IMR-90 (cell line): ENCODE results near the gene BCL2. TPM values are rescaled to one million over a fixed set of nuclear protein-coding genes. Genes with fewer than 3 reads are reported as not detected.

Experiments
- ATAC-seq: fragments of 200-7000 bp; cut with Tn5 transposase; 2 replicates; pipeline ENCODE4 v1.9.1; 2020; ENCODE audit warnings: low read depth, mild to moderate bottlenecking, moderate library complexity
- BruUV-seq: library from RNA; stranded (reverse); fragments of 400-500 nt; replicated peaks from 2 replicates; lab custom pipeline; 2021; lab: Mats Ljungman, UMichigan
- CTCF ChIA-PET: fragments of 300-600 bp; formaldehyde crosslinking; extraction: SDS; loops from one replicate; lab custom pipeline; 2021; ENCODE audit warnings: antibody characterized with exemption; lab: Yijun Ruan, JAX
- POLR2A ChIA-PET: fragments of 300-600 bp; sonication (Branson Sonifier 250); formaldehyde crosslinking; loops from one replicate; lab custom pipeline; 2022; ENCODE audit warnings: antibody characterized with exemption; ENCODE audit not compliant: unreplicated experiment; lab: Charles Lee
- DNase-seq: peaks from one replicate; pipeline ENCODE4 v3.0.0; 2013
- H2AFZ ChIP-seq: replicated peaks from 2 replicates; pipeline ENCODE3; 2013; ENCODE audit warnings: low read length, mild to moderate bottlenecking; ENCODE audit not compliant: poor library complexity
- H2AK5ac ChIP-seq: 2 replicates; pipeline ENCODE4 v1.6.1; 2013; ENCODE audit warnings: low read depth, low read length, inconsistent platforms
- H2AK9ac ChIP-seq: replicated peaks from 2 replicates; pipeline ENCODE3; 2013; ENCODE audit warnings: mild to moderate bottlenecking, low read depth, low read length, moderate library complexity; ENCODE audit not compliant: poor library complexity
- H2BK120ac ChIP-seq: 2 replicates; pipeline ENCODE4 v1.6.1; 2013; ENCODE audit warnings: low read depth, low read length, inconsistent platforms
- H2BK15ac ChIP-seq: 3 replicates; pipeline ENCODE4 v1.6.1; 2013; ENCODE audit warnings: low read depth, low read length, inconsistent platforms
- H2BK20ac ChIP-seq: 2 replicates; pipeline ENCODE4 v1.6.1; 2013; ENCODE audit warnings: low read depth, mild to moderate bottlenecking, inconsistent platforms, low read length, moderate library complexity
- H2BK5ac ChIP-seq: 2 replicates; pipeline ENCODE4 v1.6.1; 2013; ENCODE audit warnings: mild to moderate bottlenecking, low read depth, low read length, inconsistent platforms; ENCODE audit not compliant: poor library complexity, severe bottlenecking
- H3K14ac ChIP-seq: replicated peaks from 2 replicates; pipeline ENCODE4 v1.6.1; 2013; ENCODE audit warnings: low read depth, low read length, inconsistent platforms
- H3K18ac ChIP-seq: 2 replicates; pipeline ENCODE4 v1.6.1; 2013; ENCODE audit warnings: low read depth, low read length, control low read depth
- H3K23ac ChIP-seq: 2 replicates; pipeline ENCODE4 v1.6.1; 2013; ENCODE audit warnings: low read depth, low read length, inconsistent platforms
- H3K27ac ChIP-seq: 2 replicates; pipeline ENCODE4 v1.5.1; 2013; ENCODE audit warnings: mild to moderate bottlenecking, control low read depth, low read length; ENCODE audit not compliant: insufficient read depth
- H3K27me3 ChIP-seq: 2 replicates; pipeline ENCODE4 v1.6.1; 2013; ENCODE audit warnings: low read length; ENCODE audit not compliant: control insufficient read depth, insufficient read depth
- H3K36me3 ChIP-seq: 2 replicates; pipeline ENCODE4 v1.6.1; 2013; ENCODE audit warnings: low read length, mixed read lengths; ENCODE audit not compliant: control insufficient read depth, insufficient read depth
- H3K4ac ChIP-seq: 2 replicates; pipeline ENCODE4 v1.6.1; 2013; ENCODE audit warnings: low read depth, low read length, inconsistent platforms
- H3K4me1 ChIP-seq: 2 replicates; pipeline ENCODE4 v1.6.1; 2013; ENCODE audit warnings: low read length, mixed read lengths; ENCODE audit not compliant: control insufficient read depth, insufficient read depth
- H3K4me2 ChIP-seq: 2 replicates; pipeline ENCODE4 v1.6.1; 2013; ENCODE audit warnings: low read depth, mild to moderate bottlenecking, control low read depth, low read length, moderate library complexity
- H3K4me3 ChIP-seq: 2 replicates; pipeline ENCODE4 v1.5.1; 2013; ENCODE audit warnings: low read depth, mild to moderate bottlenecking, control low read depth, low read length, moderate library complexity; ENCODE audit not compliant: insufficient read depth
- H3K56ac ChIP-seq: 2 replicates; pipeline ENCODE4 v1.6.1; 2013; ENCODE audit warnings: low read length, inconsistent platforms; ENCODE audit not compliant: insufficient read depth; ENCODE audit errors: extremely low read depth
- H3K79me1 ChIP-seq, 2 experiments: 2 replicates each; pipeline ENCODE4 v1.6.1; 2013; ENCODE audit warnings: low read length in 2 of 2, inconsistent platforms in 1 of 2, low read depth in 1 of 2
- H3K9ac ChIP-seq: 2 replicates; pipeline ENCODE4 v1.6.1; 2013; ENCODE audit warnings: low read depth, low read length, control low read depth
- H3K9me1 ChIP-seq: 2 replicates; pipeline ENCODE4 v1.6.1; 2013; ENCODE audit warnings: low read length, inconsistent platforms; ENCODE audit not compliant: insufficient read depth
- H3K9me3 ChIP-seq: 2 replicates; pipeline ENCODE4 v1.6.1; 2013; ENCODE audit warnings: low read length; ENCODE audit not compliant: control insufficient read depth, insufficient read depth
- H4K20me1 ChIP-seq: 2 replicates; pipeline ENCODE4 v1.6.1; 2013; ENCODE audit warnings: low read length, inconsistent platforms; ENCODE audit not compliant: insufficient read depth
- H4K5ac ChIP-seq: 2 replicates; pipeline ENCODE4 v1.6.1; 2013; ENCODE audit warnings: mild to moderate bottlenecking, low read depth, low read length, control low read depth
- H4K8ac ChIP-seq, 2 experiments: 2 replicates each; pipeline ENCODE4 v1.6.1; 2013; ENCODE audit warnings: low read depth in 2 of 2, low read length in 2 of 2, control low read depth in 1 of 2, inconsistent platforms in 1 of 2
- H4K91ac ChIP-seq: 2 replicates; pipeline ENCODE4 v1.6.1; 2013; ENCODE audit warnings: low read depth, low read length, inconsistent platforms; ENCODE audit not compliant: insufficient read depth
- BHLHE40 ChIP-seq: fragments of 150-350 bp; IDR thresholded peaks from 2 replicates; pipeline ENCODE4 v1.6.1; 2016; ENCODE audit warnings: mild to moderate bottlenecking, low read depth, low read length
- CEBPB ChIP-seq: IDR thresholded peaks from 2 replicates; pipeline ENCODE4 v1.6.1; 2012; ENCODE audit warnings: low read depth, low read length, improper control_type of control experiment
- CTCF ChIP-seq: conservative IDR thresholded peaks from 2 replicates; pipeline ENCODE4 v1.5.1; 2012; ENCODE audit warnings: mild to moderate bottlenecking, low read depth, low read length, improper control_type of control experiment
- ELK1 ChIP-seq: fragments of 150-350 bp; IDR thresholded peaks from 2 replicates; pipeline ENCODE4 v1.6.1; 2016; ENCODE audit warnings: low read depth, mild to moderate bottlenecking, low read length, moderate library complexity, borderline replicate concordance
- MAFK ChIP-seq: IDR thresholded peaks from 2 replicates; pipeline ENCODE4 v1.6.1; 2012; ENCODE audit warnings: low read depth, low read length, improper control_type of control experiment
- MAZ ChIP-seq: IDR thresholded peaks from 2 replicates; pipeline ENCODE4 v1.6.1; 2012; ENCODE audit warnings: low read depth, mild to moderate bottlenecking, low read length, improper control_type of control experiment, moderate library complexity, borderline replicate concordance
- MXI1 ChIP-seq: IDR thresholded peaks from 2 replicates; pipeline ENCODE4 v1.6.1; 2012; ENCODE audit warnings: low read depth, mild to moderate bottlenecking, low read length, moderate library complexity, borderline replicate concordance
- NFE2L2 ChIP-seq: fragments of 150-350 bp; IDR thresholded peaks from 2 replicates; pipeline ENCODE4 v1.6.1; 2016; ENCODE audit warnings: low read depth, mild to moderate bottlenecking, low read length
- POLR2A ChIP-seq: IDR thresholded peaks from 2 replicates; pipeline ENCODE4 v1.6.1; 2012; ENCODE audit warnings: mild to moderate bottlenecking, low read depth, low read length
- RFX5 ChIP-seq: IDR thresholded peaks from 2 replicates; pipeline ENCODE4 v1.8.0; 2012; ENCODE audit warnings: low read depth, mild to moderate bottlenecking, low read length, moderate library complexity
- SMC3 ChIP-seq: fragments of 150-350 bp; IDR thresholded peaks from 2 replicates; pipeline ENCODE4 v1.6.1; 2016; ENCODE audit warnings: low read depth, mild to moderate bottlenecking, antibody characterized with exemption, low read length, moderate library complexity
- USF2 ChIP-seq: fragments of 150-350 bp; IDR thresholded peaks from 2 replicates; pipeline ENCODE4 v1.6.1; 2017; ENCODE audit warnings: mild to moderate bottlenecking, antibody characterized with exemption, low read length, low read depth
- WGBS, 2 experiments: methylation state at CpG; one replicate each; pipeline versions ENCODE4 v1.1.5 to v1.1.7; 2013; ENCODE audit warnings: missing lambda C conversion rate in 2 of 2; ENCODE audit not compliant: insufficient read length in 1 of 2; ENCODE audit errors: extremely low coverage in 2 of 2; 5-methylcytosine and 5-hydroxymethylcytosine counted together
- dilution Hi-C: fragments of 300-500 bp; cut with HindIII; formaldehyde crosslinking; loops from one replicate; pipeline ENCODE4 v1.14.3; 2018; ENCODE audit warnings: low sequenced_read_pairs; ENCODE audit not compliant: unreplicated experiment
- in situ Hi-C: fragments of 300-500 bp; cut with MboI; formaldehyde crosslinking; loops from 3 replicates; pipeline ENCODE4 v1.14.3; 2019; ENCODE audit warnings: low sequenced_read_pairs, inconsistent platforms, mixed read lengths
- intact Hi-C: fragments of 100-400 bp; cut with micrococcal nuclease; formaldehyde crosslinking; loops from 2 replicates; pipeline ENCODE4 v1.10.0; 2022
- polyA plus RNA-seq, 3 experiments: library from polyadenylated mRNA; depleted of rRNA; stranded (reverse); fragments of >200 nt; gene quantifications; 2 replicates each; pipeline ENCODE4 v1.2.3, GENCODE V29; 2012; ENCODE audit warnings: low replicate concordance in 1 of 3
- total RNA-seq: library from RNA; depleted of rRNA; stranded (reverse); fragments of >200 nt; gene quantifications from 2 replicates; pipeline ENCODE4 v1.2.3, GENCODE V29; 2012

BCL2 gene
- total and polyA plus RNA-seq, 2 of the 4 experiments (the other 2 are of a cell fraction), result 0.24 to 0.54 TPM

GRCh38 chr18:63234432-63234831, 85.1 kb downstream of the BCL2 start:
- CTCF ChIA-PET, result no interaction called here
- BruUV-seq, result no TSS peak

More at GRCh38 chr18:63234432-63234831, 85.1 kb downstream of the BCL2 start:
- intact Hi-C loops (no loop called here), dilution Hi-C loops (no loop called here), in situ Hi-C loops (no loop called here)
- Histone ChIP-seq H3K4me3 (no peak overlapping the region), H3K27me3 (no peaks in the 10 kb centered on the region; the same call in none of the 2 replicates), H4K20me1 (no peaks in the 10 kb centered on the region), H4K91ac (no peak overlapping the region), H3K9ac (no peak overlapping the region), H3K4ac (no peak overlapping the region), H3K18ac (no peak overlapping the region), H3K23ac (no peak overlapping the region), H3K9me1 (peaks cover 3% of the 10 kb centered on the region; the same call in 1 of the 2 replicates), H3K79me1 (no peaks in the 10 kb centered on the region), H3K36me3 (no peaks in the 10 kb centered on the region), H3K4me1 (peaks cover 8% of the 10 kb centered on the region), H3K14ac (no peak overlapping the region), H3K4me2 (no peak overlapping the region), H2BK5ac (no peak overlapping the region), H3K9me3 (no peaks in the 10 kb centered on the region), H4K8ac (no peak overlapping the region), H2BK120ac (no peak overlapping the region), H2AK5ac (no peak overlapping the region), H2BK15ac (no peak overlapping the region), H2AFZ (no peak overlapping the region), H4K5ac (no peak overlapping the region), H2BK20ac (no peak overlapping the region), H3K56ac (no peak overlapping the region), H3K27ac (no peak overlapping the region), H2AK9ac (no peak overlapping the region)
- DNase-seq (no peak), ATAC-seq (no peak)
- POLR2A ChIA-PET, result no interaction called here
- TF ChIP-seq MAZ (no peak), RFX5 (no peak), MAFK (no peak), MXI1 (no peak), CTCF (no peak), POLR2A (no peak), CEBPB (no peak), BHLHE40 (no peak), NFE2L2 (no peak), SMC3 (no peak), ELK1 (no peak), USF2 (no peak)
- WGBS, 2 experiments, result no CpG with 5 or more reads among the region's 5 CpGs
